GM21423 (cell line): ENCODE data around the gene COL25A1.
"Not testable (repeated sequence)": the region's sequence is repeated elsewhere in the genome, so short reads cannot be mapped to it uniquely, and the experiment has no call there.

Source experiments
- ATAC-seq: cut with Tn5 transposase; IDR thresholded peaks from one replicate; pipeline ENCODE4 v1.9.1; 2021; ENCODE audit warnings: mild to moderate bottlenecking, moderate library complexity; ENCODE audit not compliant: unreplicated experiment

The COL25A1 gene

DNA sequence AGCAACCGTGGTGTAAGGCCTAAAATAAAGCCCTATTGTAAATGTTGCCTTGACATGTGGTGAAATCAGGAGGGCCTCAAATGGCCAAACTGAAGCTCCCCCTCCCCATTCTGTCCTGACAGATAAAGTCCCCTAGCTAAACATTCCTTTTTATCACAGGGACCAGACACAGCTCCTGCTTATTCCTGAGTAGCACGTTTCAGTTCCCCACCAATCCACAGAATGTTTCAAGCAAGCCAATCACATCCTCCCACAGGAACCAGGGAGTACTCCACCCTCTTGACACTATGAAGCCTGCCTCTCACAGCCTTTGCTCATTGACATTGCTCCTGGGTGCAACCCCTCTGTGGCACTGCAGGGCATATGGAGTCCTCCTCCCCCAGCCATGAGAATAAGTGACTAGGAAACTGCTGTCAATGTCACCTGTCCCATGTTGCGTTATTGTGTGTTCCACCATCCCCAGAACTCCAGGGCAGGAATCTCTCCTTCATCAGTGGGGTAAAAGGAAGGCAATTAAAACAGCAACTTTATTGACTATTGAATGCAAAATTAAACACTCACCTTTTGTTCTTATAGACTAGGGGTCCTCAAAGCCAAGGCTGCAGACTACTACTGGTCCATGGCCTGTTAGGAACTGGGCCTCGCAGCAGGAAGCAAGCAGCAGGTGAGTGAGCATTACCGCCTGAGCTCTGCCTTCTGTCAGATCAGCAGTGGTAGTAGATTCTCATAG is 128.1 kb downstream of the COL25A1 start:
- ATAC-seq, result no peak

DNA sequence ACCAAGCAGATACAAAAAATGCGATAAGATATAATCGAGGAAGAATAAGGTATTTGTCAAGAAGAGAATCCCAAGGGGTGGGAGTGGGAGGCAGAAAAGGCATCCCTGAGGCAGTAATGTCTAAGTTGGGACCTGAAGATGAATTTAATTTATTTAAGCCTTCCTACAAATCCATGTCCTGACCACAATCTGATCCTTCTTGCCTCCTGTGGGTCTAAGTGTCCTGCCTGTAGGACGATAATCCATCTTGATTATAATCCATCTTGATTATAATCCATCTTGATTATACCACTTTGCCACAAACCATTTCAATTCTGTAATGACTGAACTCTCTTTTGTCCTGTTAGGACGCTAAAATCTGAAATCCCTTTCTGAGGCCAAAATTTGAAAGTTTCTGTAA is 130.2 kb downstream of the COL25A1 start:
- no peak for ATAC-seq

DNA sequence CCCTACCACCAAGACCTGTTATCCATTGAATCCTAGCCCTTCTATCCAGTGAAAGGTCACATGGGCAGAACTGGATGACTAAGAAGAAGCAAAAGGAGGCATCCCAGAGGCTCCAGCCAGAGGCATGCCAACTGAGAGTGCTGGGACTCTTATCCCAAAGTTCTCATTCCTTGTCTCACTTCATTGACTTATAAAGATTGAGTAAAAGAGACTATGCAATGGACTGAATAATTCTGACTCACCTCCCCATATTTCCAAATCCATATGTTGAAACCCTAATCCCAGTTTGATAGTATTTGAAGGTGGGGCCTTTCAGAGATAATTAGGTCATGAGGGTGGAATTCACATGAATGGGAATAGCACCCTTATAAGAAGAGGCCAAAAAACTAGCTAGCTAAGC is 131.4 kb downstream of the COL25A1 start:
- ATAC-seq, result no peak

DNA sequence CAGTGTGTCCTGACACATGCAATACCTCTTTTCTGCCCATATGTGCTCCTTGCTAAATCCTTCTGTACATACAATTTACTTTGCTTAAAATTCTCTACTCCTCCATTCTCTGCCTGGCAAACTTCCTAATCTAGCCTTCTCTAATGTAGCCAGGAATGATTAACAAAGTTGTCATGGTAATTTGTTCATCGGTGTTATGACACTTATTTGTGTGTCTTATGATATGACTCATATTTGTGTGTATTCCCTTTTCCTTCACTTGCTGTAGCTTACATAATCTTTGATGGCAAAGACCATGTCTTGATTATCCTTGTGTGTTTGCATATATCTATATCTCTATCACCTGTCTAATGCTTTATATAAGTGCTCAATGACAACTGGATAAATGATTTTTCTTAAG is 133.3 kb downstream of the COL25A1 start:
- no peak for ATAC-seq

DNA sequence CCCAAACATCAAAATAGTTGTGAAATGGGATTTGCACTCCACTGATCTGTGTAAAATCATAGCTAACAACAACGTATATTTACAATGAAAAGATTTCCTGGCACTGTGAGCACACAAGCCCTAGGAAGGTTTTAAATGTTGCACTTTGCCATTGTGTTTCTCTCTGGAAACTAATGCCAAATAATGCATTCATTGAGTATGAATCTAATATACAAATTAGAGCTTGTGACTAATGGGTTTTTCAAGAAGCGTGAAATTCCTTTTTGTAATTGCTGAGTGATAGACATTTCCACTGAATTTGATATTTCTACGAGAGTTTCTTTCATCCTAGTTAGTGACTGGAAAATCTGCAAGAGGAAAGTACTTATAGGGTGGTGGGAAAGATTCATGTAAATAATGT is 135.9 kb downstream of the COL25A1 start:
- ATAC-seq, result no peak

DNA sequence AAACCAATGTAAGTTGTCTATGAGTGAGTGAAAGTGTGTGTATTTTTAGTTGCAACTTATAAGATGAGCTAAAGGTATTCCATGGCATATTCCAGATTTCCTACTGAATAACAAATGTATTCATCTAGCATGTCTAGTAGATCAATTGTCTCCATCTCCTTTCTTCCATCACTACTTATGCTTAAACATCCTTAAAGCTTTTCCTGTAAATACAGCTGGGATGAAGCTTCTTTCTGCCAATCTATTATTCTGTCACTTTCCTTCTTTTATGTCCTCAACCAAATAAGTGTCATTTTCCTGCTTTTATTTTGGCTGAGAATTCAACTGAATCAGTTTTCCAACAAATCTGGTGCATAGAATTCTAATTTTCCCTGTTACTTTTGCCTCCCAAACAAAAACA is 136.3 kb downstream of the COL25A1 start:
- ATAC-seq, result no peak

DNA sequence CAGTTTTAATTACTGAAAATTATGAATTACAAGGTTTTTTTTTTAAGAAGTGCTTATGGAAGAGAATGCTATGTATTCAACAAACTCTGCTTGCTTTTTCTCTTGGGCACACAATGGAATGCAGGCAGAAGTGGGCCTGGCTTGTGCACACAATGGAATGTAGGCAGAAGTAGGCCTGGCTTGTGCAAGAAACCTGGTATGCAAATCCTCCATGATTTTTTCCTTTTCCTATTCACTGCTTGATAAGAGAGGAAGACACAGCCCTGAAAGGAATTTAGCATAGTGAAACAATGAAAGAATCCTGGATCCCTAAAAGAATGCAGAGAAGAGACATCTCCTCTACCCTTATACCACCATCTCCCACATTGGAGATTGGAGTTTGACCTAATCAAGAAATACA is 138.4 kb downstream of the COL25A1 start:
- ATAC-seq, result no peak

DNA sequence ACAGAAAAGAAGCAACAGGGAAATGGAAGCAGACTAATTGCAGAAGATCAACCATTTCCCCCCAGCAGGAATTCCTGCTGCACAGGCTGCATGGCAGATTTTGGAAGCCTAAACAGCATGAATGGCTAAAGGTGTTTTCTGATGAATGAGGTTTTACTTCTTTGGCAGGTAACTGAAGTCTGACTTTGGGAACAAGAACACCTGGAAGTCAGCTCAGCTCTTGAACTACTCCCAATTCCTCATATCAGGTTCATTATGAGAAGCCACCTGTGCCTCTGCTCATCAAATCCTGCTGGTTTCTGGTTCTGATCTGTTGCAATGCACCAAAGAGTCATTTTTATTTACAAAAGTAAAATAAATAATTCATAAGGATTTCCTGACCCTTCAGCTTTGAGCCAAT is 139.0 kb downstream of the COL25A1 start:
- ATAC-seq, result no peak

DNA sequence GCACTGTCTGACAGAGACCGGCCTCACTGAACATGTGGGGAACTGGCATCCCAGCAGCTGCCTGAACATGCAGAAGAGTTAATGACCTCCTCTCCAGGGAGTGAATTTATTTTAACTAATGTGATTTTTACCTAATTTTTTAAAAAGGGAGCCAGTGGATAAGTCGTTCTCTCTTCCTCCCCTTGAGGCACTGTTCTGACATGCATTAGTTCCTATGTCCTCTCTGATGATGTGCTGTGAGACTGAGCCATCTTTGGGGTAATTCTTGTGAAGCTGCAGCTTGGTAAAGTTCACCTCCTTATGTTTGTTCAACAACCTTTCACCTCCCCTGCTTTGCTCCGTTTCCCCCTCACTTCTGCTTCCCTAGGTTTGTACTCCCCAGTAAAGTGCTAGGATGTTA is 139.7 kb downstream of the COL25A1 start:
- no peak for ATAC-seq

DNA sequence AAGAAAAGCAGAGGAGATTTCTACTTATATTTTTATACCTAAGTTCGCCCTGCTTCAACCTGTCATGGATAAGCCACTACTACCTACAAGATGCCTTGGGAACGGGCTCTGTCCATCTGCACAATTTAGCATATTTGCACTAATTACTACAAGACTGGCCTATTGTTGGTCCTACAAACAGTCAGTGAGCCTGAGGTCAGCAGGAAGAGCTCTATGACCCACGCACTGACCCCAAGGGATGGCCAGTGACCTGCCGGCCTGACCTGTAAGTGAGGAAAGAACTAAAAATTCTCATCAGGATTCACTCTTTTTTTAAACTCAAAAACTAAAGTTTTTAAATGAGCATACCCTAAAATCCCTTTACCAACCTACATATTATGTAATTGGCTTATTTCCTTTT is 142.0 kb downstream of the COL25A1 start:
- ATAC-seq, result no peak

DNA sequence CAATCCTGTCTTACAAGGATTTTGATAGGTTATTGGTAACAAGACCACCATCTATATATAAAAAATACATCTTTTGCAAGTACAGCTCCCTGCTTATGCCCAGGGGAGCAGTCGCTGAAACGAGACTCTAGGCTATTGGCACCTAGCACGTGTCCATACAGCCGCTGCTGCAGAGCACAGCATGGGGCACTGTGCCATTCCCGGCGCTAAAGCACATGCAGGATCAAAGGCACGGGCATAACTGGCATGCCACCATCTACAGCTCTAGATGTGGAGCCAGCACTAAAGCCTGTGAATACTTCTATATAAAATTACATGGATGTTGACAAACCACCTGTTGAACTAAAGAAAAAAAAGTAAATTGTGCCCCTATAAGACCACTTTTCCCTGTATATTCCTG is 144.8 kb downstream of the COL25A1 start:
- no peak for ATAC-seq

DNA sequence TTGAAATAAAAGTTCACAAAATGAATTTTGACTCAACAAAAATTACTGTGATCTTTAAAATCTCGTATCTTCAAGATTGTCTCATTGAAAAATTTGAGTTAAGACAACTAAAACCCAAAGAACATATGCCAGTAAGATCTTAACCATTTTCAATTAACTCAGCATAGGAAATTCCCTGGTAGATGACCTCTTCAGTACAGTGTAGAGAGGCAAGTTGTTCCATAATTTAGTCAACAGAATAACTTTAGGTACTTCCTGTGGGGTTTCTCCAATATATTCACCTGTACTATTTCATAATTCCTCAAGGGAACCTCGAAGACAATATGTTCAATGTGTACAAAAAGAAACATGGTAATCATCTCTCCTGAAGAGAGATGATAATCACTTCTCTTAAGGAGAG is 145.3 kb downstream of the COL25A1 start:
- no peak for ATAC-seq

DNA sequence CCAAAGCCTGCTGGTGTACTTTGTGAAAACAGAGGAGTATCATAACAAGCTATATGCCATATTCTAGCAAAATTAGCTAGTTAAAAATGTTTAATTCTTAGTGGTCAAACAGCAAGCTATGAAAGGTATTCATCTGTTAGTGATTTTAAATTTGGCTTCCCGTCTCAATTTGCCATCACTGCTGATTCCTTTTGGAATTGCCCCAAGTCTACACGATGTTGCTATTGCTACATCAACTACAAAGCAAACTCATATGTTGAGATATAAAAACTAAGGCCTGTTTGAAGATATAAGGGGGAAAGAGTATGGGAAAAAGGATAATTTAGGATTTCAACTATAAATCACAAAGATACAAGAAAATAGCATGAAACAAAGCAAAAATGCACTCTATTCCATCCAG is 146.1 kb downstream of the COL25A1 start:
- ATAC-seq, result no peak

DNA sequence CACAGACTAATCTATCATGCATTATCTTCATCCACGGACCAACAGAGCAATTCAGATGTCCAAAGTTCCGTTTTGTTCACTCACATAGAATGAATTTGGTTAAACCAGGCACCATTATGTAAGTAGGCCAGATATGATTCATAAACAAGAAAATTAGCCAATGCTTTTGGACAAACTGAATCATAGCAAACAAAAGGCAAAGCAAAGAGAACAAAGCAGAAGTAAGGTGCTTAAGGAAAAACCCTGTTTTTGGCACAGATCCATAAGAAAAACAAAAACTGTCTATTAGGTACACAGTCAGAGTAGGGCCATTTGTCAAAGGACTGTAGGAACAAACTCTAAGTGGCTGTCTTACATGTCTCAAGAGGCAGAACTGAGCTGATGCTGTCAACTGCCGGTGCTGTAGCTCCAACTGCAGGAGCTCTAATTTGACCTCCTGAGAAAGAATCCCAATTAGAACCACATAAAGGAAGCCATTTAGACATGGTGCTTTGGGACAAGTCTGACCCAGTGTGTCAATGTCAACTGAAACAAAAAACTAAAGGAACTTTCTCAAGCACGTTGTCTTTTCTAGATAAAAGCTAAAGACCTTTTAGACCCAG is 146.7 kb downstream of the COL25A1 start:
- no peak for ATAC-seq

DNA sequence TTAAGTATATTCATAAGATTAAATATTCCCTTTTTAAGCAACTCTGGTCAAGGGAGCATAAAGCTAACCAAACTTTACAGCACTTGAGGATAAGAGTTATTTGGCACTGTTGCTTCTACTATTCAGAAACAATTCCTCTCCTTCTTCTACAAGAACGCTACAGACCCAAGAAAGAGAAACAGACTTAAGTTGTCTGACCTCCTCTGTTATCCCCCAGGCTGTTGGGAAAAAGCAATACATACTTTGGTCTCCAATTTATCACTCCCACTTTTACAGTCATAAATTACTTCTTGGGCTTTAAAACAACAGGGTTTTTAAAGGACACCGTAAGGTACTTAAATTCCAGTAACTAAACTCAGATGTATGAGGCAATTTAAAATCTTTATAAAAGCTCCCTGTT is 147.4 kb downstream of the COL25A1 start:
- ATAC-seq, result no peak

DNA sequence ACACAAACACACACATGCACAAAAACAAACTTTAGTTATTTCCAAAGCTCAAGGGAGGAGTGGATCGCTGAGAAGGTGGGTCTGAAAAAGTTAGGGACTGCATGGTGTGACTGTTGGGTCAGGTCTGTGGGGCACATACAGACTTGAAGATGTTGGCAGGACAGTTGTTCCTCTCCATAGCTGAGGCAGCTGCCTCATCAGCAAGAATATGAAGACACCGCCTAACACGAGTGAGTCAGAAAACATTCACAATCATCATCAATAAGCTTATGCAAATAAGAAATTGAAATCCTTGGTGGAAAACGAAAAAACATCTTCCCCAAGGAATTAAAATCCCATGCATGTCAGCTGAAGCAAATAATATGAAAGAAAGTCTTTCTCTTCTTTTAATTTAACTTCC is 148.0 kb downstream of the COL25A1 start:
- no peak for ATAC-seq

DNA sequence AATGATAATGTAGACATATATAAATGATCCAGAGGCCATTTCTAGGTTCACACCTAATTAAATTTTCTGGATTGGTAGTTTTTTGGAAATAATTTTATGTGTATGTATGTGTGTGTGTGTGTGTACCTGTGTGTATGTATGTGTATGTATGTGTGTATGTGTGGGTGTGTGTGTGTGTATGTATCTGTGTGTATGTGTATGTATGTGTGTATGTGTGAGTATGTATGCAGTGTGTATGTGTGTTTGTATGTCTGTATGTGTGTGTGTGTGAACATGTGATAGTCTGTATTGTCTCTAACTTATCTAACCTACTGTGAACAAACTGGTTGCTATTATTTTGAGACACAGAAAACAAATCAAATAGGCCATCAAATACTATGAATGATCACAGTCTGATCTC is 152.6 kb downstream of the COL25A1 start:
- no peak for ATAC-seq

DNA sequence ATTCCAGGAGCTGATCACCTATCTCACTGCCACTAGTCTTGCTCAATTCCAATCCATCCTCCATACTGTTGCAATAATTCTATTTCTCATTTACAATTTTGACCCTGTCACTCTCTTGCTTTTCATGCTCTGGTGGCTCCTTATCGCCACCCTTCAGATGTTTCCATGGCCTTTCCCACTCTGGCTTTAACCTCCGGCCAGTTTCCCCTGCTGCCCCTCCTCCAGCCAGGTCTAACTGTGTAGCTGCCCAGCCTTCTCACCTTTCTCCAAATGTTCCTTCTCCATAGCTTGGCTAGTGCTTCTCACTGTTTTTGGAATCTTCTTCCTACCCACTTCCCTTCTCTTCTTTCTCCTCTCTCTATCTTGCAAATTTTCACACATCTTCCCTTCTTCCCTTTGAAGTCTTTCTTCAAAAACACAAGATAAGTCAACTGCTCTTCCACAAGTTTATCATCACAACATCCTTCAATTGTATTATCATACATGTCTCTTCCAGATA is 153.8 kb downstream of the COL25A1 start:
- ATAC-seq, result no peak

DNA sequence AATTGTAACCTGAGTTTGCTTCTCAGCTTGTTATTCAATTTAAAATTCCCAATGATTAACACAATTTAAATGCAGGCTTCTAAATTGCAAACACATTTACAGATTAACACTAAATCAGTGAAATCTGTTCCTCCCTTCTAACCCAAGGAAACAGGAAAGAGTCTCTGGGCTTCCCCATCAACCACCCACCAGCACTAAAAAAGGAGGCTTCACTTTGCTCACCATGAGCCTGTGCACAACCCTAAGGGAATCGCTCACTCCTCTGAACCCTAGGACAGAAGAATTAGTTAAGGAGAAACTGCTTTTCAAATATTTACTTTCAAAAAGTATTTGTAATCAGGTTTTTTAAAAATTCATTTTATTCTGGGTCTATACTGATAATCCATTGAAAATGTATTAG is 155.3 kb downstream of the COL25A1 start:
- no peak for ATAC-seq

DNA sequence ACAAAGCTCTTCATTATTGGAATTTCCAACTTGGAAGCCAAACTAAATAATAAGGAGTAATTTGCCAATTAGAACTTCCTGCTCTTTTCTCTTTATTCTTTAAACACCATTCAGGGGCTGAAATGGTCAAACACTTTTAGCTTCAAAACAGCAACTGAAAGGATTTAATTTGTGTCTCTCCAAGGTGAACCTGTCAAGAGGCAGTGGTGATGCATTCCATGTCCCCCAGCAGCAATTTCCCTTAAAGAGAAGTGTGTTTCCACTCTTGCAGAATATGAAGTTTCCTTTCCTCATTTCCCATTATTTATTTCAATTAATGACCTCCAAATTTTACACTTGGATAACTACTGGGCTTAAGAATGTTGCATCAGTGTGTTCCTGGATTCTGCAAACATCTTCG is 156.0 kb downstream of the COL25A1 start:
- ATAC-seq, result no peak

DNA sequence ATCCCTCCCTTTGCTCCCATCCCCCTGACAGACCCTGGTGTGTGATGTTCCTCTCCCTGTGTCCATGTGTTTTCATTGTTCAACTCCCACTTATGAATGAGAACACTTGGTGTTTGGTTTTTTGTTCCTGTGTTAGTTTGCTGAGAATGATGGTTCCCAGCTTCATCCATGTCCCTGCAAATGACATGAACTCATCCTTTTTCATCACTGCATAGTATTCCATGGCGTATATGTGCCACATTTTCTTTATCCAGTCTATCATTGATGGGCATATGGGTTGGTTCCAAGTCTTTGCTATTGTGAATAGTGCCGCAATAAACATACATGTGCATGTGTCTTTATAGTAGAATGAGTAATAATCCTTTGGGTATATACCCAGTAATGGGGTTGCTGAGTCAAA is 164.3 kb downstream of the COL25A1 start:
- ATAC-seq, result not testable (repeated sequence)

DNA sequence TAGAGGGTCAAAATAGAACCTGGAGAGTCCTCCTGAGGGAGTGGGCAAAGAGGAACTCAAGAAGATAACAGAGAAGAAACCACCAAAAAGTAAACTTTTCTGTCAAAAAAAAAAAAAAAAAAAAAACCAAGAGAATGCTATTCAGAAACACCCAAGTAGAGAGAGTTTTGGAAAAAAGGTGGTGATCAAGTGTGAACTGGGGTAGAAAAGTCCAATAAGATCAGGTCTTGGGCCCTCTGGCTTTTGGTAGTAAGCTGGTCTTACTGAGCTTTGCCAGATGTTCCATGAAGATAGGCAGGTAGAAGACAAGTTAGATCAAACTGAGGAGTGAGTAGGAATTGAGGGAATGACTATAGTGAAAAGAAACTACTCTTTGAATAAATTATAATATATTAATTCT is 167.5 kb downstream of the COL25A1 start:
- no peak for ATAC-seq

DNA sequence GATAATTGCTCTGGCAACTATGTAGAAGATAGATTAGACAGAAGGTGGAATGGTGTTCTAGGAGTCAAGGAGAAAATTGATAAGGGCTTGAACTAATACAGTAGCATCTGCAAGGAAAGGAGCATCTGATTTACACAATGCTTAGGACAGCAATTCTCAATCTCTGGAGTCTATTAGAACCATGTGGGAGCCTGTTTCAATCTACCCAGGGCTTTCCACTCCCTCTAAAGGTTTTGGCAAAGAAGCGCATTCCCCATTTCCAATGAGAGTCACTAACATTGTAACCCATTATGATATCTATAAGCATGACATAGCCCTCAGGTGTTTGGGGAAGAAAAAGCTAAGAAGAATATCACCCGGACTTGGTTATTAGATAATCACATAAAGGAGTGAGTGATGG is 168.2 kb downstream of the COL25A1 start:
- ATAC-seq, result no peak
